HEK293 (cell line): ENCODE measurements around the gene USP37.

ENCODE experiments used
- CTCF ChIP-seq: fragments of 450-650 bp; formaldehyde crosslinking; IDR thresholded peaks from 2 replicates; pipeline ENCODE4 v1.5.1; 2016; ENCODE audit warnings: missing biosample characterization, missing genetic modification characterization
- ELK4 ChIP-seq: IDR thresholded peaks from 2 replicates; pipeline ENCODE4 v1.6.1; 2011; ENCODE audit warnings: mild to moderate bottlenecking, low read depth, low read length, borderline replicate concordance
- GFI1B ChIP-seq: fragments of 450-650 bp; formaldehyde crosslinking; IDR thresholded peaks from 2 replicates; pipeline ENCODE4 v1.5.1; 2016; ENCODE audit warnings: missing biosample characterization, missing genetic modification characterization
- ZNF24 ChIP-seq: fragments of 450-650 bp; formaldehyde crosslinking; IDR thresholded peaks from 2 replicates; pipeline ENCODE4 v1.5.1; 2016; ENCODE audit warnings: missing biosample characterization, missing genetic modification characterization
- ZNF521 ChIP-seq: fragments of 450-650 bp; formaldehyde crosslinking; IDR thresholded peaks from 2 replicates; pipeline ENCODE4 v1.5.1; 2017; ENCODE audit warnings: missing biosample characterization, mild to moderate bottlenecking, missing genetic modification characterization

DNA sequence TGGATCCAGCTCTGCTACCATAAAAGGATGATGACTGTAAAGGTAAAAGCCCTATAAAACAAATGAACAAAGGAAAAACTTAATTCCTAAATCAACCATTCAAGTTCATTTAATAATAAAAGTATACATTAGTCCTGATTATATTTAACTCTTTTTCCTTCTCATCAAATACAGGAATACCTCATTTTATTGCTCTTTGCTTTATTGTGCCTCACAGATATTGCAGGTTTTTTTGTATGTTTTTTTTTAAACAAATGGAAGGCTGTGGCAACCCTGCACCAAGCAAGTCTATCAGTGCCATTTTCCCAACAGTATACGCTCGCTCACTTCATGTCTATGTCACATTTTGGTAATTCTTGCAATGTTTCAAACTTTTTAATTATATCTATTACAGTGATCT, 38.2 kb downstream of the USP37 start:
- TF ChIP-seq ZNF24 (no peak), ZNF521 (tag by site-specific recombination) (no peak), GFI1B (tag by site-specific recombination) (no peak), ELK4 (no peak), CTCF (tag by site-specific recombination) (no peak)
